ENCODE measurements around the gene KCNJ12. TPM values are rescaled to one million over a fixed set of nuclear protein-coding genes. Genes with fewer than 3 reads are reported as not detected.

The KCNJ12 gene
- total and polyA plus RNA-seq, 2 of the 4 experiments (the other 2 are of a cell fraction) = under 0.01 to 0.10 TPM

DNA sequence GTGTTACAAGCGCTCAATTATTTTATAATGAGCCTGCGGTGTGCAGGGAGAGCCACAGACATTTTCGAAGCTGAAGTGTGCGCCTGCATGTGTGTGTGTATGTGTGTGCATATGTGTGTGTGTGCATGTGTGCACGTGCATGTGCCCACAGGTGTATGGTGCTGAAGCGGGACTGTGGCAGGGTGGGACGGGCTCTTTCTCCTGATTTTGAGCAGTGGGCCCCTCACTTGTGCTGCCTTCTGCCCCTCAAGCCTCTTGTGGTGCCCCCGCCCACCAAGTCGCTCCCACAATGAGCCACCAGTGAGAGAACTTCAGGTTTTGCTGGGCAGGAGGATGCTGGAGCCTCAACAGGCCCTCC, 16.7 kb upstream of the KCNJ12 start:
- ATAC-seq (ENCODE audit: low read depth) (no peak), DNase-seq (no peak)
- POLR2A ChIA-PET (ENCODE audit: unreplicated experiment) = no interaction called here
- intact Hi-C loops (cut with micrococcal nuclease) = no loop called here
- Histone ChIP-seq H3K9me1 (ENCODE audit: insufficient read depth, low read length) (no peaks in the 10 kb centered on the region), H3K4me3 (ENCODE audit: insufficient read depth, low read depth, low read length) (no peak overlapping the region), H4K5ac (ENCODE audit: low read depth, low read length) (no peak overlapping the region), H2AK9ac (replicated peaks; ENCODE audit: low read depth, low read length, poor library complexity) (no peak overlapping the region), H3K27ac (ENCODE audit: insufficient read depth, low read length) (no peak overlapping the region), H2BK120ac (ENCODE audit: low read depth, low read length) (no peak overlapping the region), H4K8ac (ENCODE audit: low read depth in 2 of 2, low read length in 2 of 2) (no peak overlapping the region), H3K79me1 (ENCODE audit: low read depth in 1 of 2, low read length in 2 of 2) (no peaks in the 10 kb centered on the region), H2AK5ac (ENCODE audit: low read depth, low read length) (no peak overlapping the region), H3K14ac (replicated peaks; ENCODE audit: low read depth, low read length) (no peak overlapping the region), H3K4me2 (ENCODE audit: low read depth, low read length) (no peak overlapping the region), H3K56ac (ENCODE audit: extremely low read depth, insufficient read depth, low read length) (no peak overlapping the region), H2AFZ (replicated peaks; ENCODE audit: low read length, poor library complexity) (no peak overlapping the region), H2BK20ac (ENCODE audit: low read depth, low read length) (no peak overlapping the region), H3K27me3 (ENCODE audit: control insufficient read depth, insufficient read depth, low read length) (peaks cover 36% of the 10 kb centered on the region), H3K4me1 (ENCODE audit: control insufficient read depth, insufficient read depth, low read length) (no peaks in the 10 kb centered on the region), H3K18ac (ENCODE audit: low read depth, low read length) (no peak overlapping the region), H3K23ac (ENCODE audit: low read depth, low read length) (no peak overlapping the region), H4K20me1 (ENCODE audit: insufficient read depth, low read length) (no peaks in the 10 kb centered on the region), H3K4ac (ENCODE audit: low read depth, low read length) (no peak overlapping the region), H2BK5ac (ENCODE audit: low read depth, low read length, poor library complexity, severe bottlenecking) (no peak overlapping the region), H3K9ac (ENCODE audit: low read depth, low read length) (no peak overlapping the region), H4K91ac (ENCODE audit: insufficient read depth, low read depth, low read length) (no peak overlapping the region), H3K36me3 (ENCODE audit: control insufficient read depth, insufficient read depth, low read length) (no peaks in the 10 kb centered on the region), H3K9me3 (ENCODE audit: control insufficient read depth, insufficient read depth, low read length) (no peaks in the 10 kb centered on the region), H2BK15ac (ENCODE audit: low read depth, low read length) (no peak overlapping the region)
- in situ Hi-C loops (cut with MboI; ENCODE audit: low sequenced_read_pairs) = no loop called here
- BruUV-seq (replicated peaks) = no TSS peak
- TF ChIP-seq FOS (IDR thresholded peaks at IDR 0.05; ENCODE audit: low read depth, low read length) (no peak), CHD1 (IDR thresholded peaks at IDR 0.05; ENCODE audit: low read depth, low read length) (no peak), RFX5 (IDR thresholded peaks at IDR 0.05; ENCODE audit: low read depth, low read length) (no peak), MXI1 (IDR thresholded peaks at IDR 0.05; ENCODE audit: borderline replicate concordance, low read depth, low read length) (no peak), MAZ (IDR thresholded peaks at IDR 0.05; ENCODE audit: borderline replicate concordance, low read depth, low read length) (no peak), RAD21 (IDR thresholded peaks at IDR 0.05; ENCODE audit: low read length) (no peak), POLR2A (IDR thresholded peaks at IDR 0.05; ENCODE audit: low read depth, low read length) (no peak), CEBPB (IDR thresholded peaks at IDR 0.05; ENCODE audit: low read depth, low read length) (no peak), RCOR1 (IDR thresholded peaks at IDR 0.05; ENCODE audit: insufficient replicate concordance, low read length) (no peak), NFE2L2 (IDR thresholded peaks at IDR 0.05; ENCODE audit: low read depth, low read length) (no peak), SMC3 (IDR thresholded peaks at IDR 0.05; ENCODE audit: low read depth, low read length) (no peak), MAFK (IDR thresholded peaks at IDR 0.05; ENCODE audit: low read depth, low read length) (no peak)
- TF ChIP-seq, protein P1, sequence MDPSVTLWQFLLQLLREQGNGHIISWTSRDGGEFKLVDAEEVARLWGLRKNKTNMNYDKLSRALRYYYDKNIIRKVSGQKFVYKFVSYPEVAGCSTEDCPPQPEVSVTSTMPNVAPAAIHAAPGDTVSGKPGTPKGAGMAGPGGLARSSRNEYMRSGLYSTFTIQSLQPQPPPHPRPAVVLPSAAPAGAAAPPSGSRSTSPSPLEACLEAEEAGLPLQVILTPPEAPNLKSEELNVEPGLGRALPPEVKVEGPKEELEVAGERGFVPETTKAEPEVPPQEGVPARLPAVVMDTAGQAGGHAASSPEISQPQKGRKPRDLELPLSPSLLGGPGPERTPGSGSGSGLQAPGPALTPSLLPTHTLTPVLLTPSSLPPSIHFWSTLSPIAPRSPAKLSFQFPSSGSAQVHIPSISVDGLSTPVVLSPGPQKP (IDR thresholded peaks at IDR 0.05; ENCODE audit: borderline replicate concordance, low read depth, low read length) = no peak
- TF ChIP-seq, protein P2, sequence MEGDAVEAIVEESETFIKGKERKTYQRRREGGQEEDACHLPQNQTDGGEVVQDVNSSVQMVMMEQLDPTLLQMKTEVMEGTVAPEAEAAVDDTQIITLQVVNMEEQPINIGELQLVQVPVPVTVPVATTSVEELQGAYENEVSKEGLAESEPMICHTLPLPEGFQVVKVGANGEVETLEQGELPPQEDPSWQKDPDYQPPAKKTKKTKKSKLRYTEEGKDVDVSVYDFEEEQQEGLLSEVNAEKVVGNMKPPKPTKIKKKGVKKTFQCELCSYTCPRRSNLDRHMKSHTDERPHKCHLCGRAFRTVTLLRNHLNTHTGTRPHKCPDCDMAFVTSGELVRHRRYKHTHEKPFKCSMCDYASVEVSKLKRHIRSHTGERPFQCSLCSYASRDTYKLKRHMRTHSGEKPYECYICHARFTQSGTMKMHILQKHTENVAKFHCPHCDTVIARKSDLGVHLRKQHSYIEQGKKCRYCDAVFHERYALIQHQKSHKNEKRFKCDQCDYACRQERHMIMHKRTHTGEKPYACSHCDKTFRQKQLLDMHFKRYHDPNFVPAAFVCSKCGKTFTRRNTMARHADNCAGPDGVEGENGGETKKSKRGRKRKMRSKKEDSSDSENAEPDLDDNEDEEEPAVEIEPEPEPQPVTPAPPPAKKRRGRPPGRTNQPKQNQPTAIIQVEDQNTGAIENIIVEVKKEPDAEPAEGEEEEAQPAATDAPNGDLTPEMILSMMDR (conservative IDR thresholded peaks at IDR 0.05; ENCODE audit: low read depth, low read length) = no peak
- TF ChIP-seq, protein P3, sequence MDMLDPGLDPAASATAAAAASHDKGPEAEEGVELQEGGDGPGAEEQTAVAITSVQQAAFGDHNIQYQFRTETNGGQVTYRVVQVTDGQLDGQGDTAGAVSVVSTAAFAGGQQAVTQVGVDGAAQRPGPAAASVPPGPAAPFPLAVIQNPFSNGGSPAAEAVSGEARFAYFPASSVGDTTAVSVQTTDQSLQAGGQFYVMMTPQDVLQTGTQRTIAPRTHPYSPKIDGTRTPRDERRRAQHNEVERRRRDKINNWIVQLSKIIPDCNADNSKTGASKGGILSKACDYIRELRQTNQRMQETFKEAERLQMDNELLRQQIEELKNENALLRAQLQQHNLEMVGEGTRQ (IDR thresholded peaks at IDR 0.05; ENCODE audit: low read depth, low read length) = no peak
- WGBS, 2 experiments (ENCODE audit: extremely low coverage in 2 of 2, insufficient read length in 1 of 2) = 84% methylated on average over 4 of the region's 9 CpGs; no CpG with 5 or more reads in 1 of the 2 experiments
- CTCF ChIA-PET = no interaction called here
- dilution Hi-C loops (cut with HindIII; ENCODE audit: low sequenced_read_pairs, unreplicated experiment) = no loop called here
